Activated CD8-positive, alpha-beta T cell treated with anti-CD3 and anti-CD28 coated beads for 36 hours (primary cell): ENCODE measurements around the gene GARIN5A. TPM values are rescaled to one million over a fixed set of nuclear protein-coding genes. Genes with fewer than 3 reads are reported as not detected.

Experiments
- ATAC-seq: fragments of 200-7000 bp; cut with Tn5 transposase; one replicate; pipeline ENCODE4 v1.10.0; 2021; ENCODE audit warnings: mild to moderate bottlenecking, moderate library complexity
- CTCF ChIA-PET: fragments of 350-600 bp; sonication (Branson Sonifier 250); formaldehyde crosslinking; loops from one replicate; lab custom pipeline; 2021; ENCODE audit warnings: antibody characterized with exemption; lab: Charles Lee
- POLR2A ChIA-PET: fragments of 350-600 bp; sonication (Branson Sonifier 250); formaldehyde crosslinking; loops from one replicate; lab custom pipeline; 2021; ENCODE audit warnings: antibody characterized with exemption; lab: Charles Lee
- DNase-seq: peaks from one replicate; pipeline ENCODE4 v3.0.0-alpha.2; 2020
- H3K27ac Mint-ChIP-seq: one replicate; pipeline ENCODE4 v1.8.0; 2021; ENCODE audit warnings: mild to moderate bottlenecking, mixed read lengths
- H3K27me3 Mint-ChIP-seq: one replicate; pipeline ENCODE4 v1.8.0; 2021; ENCODE audit warnings: mixed read lengths
- H3K36me3 Mint-ChIP-seq: one replicate; pipeline ENCODE4 v1.8.0; 2021; ENCODE audit warnings: low read depth, mixed read lengths
- H3K4me1 Mint-ChIP-seq: one replicate; pipeline ENCODE4 v1.8.0; 2021; ENCODE audit warnings: low read depth, mixed read lengths
- H3K4me3 Mint-ChIP-seq: one replicate; pipeline ENCODE4 v1.8.0; 2021; ENCODE audit warnings: mild to moderate bottlenecking, moderate library complexity, mixed read lengths
- H3K9me3 Mint-ChIP-seq: one replicate; pipeline ENCODE4 v1.8.0; 2021; ENCODE audit warnings: mixed read lengths
- CTCF ChIP-seq: fragments of 200-600 bp; IDR thresholded peaks from one replicate; pipeline ENCODE4 v1.8.0; 2022; ENCODE audit warnings: antibody characterized with exemption, mild to moderate bottlenecking
- intact Hi-C: fragments of 100-400 bp; cut with micrococcal nuclease; formaldehyde crosslinking; loops from one replicate; pipeline ENCODE4 v1.10.0; 2022
- total RNA-seq, 2 experiments: library from RNA; stranded (reverse); gene quantifications; one replicate each; pipeline ENCODE4 v1.2.3, GENCODE V29; 2021

Gene GARIN5A
- total RNA-seq, 2 experiments from 2014 or later: 0.36 to 1.5 TPM

DNA sequence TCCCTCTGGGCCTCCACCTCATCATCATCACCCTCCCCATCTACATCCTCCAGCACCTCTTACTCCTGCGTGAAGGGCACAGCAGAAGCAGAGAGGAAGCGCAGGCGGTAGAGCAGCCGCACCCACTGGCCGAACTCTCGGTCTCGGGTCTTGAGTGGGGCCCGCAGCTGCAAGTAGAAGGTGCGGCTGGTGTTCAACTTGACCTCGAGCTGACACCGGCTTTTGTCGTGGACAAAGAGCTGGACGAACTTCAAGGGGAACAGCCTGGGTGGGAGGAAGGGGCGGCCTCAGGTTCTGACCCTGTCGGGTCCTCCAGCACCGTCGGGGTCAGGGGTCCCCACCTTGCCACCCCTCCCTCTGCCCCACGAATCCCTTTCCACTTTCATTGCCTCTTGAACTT is 9.1 kb downstream of the GARIN5A start:
- Mint-ChIP-seq H3K4me1 (no peaks in the 10 kb centered on the region), H3K36me3 (no peaks in the 10 kb centered on the region), H3K4me3 (no peak overlapping the region), H3K9me3 (no peaks in the 10 kb centered on the region), H3K27me3 (peaks cover 5% of the 10 kb centered on the region), H3K27ac (no peak overlapping the region)
- CTCF ChIA-PET: no interaction called here
- TF ChIP-seq CTCF: no peak
- intact Hi-C loops: no loop called here
- no peak for DNase-seq
- POLR2A ChIA-PET: no interaction called here
- no peak for ATAC-seq

- Mint-ChIP-seq H3K9me3 (no peaks in the 10 kb centered on the region), H3K4me1 (no peaks in the 10 kb centered on the region), H3K27me3 (peaks cover 5% of the 10 kb centered on the region), H3K27ac (no peak overlapping the region), H3K36me3 (no peaks in the 10 kb centered on the region), H3K4me3 (no peak overlapping the region)
- ChIA-PET POLR2A (interaction anchor here (0.9 kb wide), 1 partner anchor 15 kb away, joined by 3 read pairs; no protein-coding TSS in a partner anchor), CTCF (interaction anchor here (1.5 kb wide), 1 partner anchor 109 kb away, joined by 7 read pairs; no protein-coding TSS in a partner anchor)
- intact Hi-C loops: no loop called here
- no peak for ATAC-seq
- no peak for TF ChIP-seq CTCF
- no peak for DNase-seq
Observed at GRCh38 chr19:50466706-50467039, 10.0 kb downstream of the GARIN5A start.

DNA sequence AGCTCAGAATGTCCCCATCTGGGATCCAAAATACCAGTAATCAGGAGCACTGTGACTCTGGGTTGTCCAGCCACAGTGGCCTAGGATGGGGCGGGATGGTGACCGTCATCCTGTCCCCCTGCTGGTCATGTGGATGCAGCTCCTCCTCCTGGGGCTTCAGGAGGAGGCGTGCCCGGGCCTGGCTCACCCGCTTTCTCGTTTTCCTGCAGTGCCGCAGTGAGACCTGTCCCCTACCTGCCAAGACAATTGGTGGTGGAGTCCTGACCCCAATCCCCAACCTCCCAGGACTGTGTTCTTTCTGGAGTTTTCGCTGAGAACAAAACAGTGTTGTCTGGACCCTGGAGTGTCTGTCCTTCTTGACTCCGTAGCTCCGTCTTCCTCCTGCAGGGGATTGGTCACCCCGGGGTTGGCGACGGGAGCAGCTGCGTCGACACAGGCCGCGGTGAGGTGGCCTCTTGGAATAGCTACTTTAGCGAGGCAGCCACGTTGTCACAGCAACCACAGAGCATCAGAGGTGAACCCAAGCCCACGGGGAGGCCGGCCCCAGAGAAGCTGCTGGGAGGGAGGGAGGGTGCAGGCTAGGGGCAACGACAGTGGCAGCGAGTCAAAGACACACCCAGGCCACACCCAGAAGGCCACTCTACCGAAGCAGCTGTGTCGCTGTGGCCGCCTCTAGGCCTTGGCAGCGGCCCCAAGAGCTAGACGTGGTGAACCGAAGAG is 10.5 kb downstream of the GARIN5A start:
- no peak for ATAC-seq
- Mint-ChIP-seq H3K4me3 (no peak overlapping the region), H3K4me1 (peaks cover 3% of the 10 kb centered on the region), H3K36me3 (no peaks in the 10 kb centered on the region), H3K27ac (no peak overlapping the region), H3K9me3 (no peaks in the 10 kb centered on the region), H3K27me3 (peaks cover 9% of the 10 kb centered on the region)
- intact Hi-C loops: no loop called here
- ChIA-PET CTCF (interaction anchor here (1.5 to 1.6 kb wide), 2 partner anchors 13 to 109 kb away, joined by 7 to 8 read pairs; no protein-coding TSS in a partner anchor), POLR2A (interaction anchor here (0.9 kb wide), 1 partner anchor 14 kb away, joined by 3 read pairs; no protein-coding TSS in a partner anchor)
- TF ChIP-seq CTCF: no peak
- DNase-seq: no peak

GRCh38 chr19:50465000-50465399 is 11.6 kb downstream of the GARIN5A start:
- H3K27me3 Mint-ChIP-seq: peaks cover 10% of the 10 kb centered on the region
- ChIA-PET POLR2A (no interaction called here), CTCF (interaction anchor here (1.6 to 1.7 kb wide), 2 partner anchors 14 to 108 kb away, joined by 6 to 8 read pairs; no protein-coding TSS in a partner anchor)
- TF ChIP-seq CTCF: no peak
- H3K9me3 Mint-ChIP-seq: no peaks in the 10 kb centered on the region
- H3K4me3 Mint-ChIP-seq: no peak overlapping the region
- no peak for ATAC-seq
- peaks cover 10% of the 10 kb centered on the region for H3K4me1 Mint-ChIP-seq
- no peaks in the 10 kb centered on the region for H3K36me3 Mint-ChIP-seq
- intact Hi-C loops: no loop called here
- no peak for DNase-seq
- H3K27ac Mint-ChIP-seq: no peak overlapping the region

DNA sequence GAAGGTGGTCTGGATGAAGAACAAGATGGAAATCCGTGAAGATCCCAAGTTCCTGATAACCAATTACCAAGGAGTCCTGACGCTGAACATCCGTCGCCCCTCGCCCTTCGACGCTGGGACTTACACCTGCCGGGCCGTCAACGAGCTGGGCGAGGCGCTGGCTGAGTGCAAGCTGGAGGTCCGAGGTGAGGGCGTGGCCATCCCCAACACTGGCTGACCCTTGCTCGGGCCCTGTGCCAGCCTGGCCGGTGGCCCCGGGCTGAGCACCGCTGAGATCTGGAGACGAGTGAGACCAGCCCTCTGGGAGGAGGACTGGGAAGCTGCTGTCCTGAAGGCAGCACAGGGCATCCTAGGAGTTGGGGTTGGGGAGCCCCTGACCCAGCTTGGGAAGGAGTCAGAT is 12.3 kb downstream of the GARIN5A start:
- POLR2A ChIA-PET: no interaction called here
- DNase-seq (no peak), ATAC-seq (no peak)
- H3K27me3 Mint-ChIP-seq: peaks cover 15% of the 10 kb centered on the region
- no peak overlapping the region for H3K4me3 Mint-ChIP-seq
- CTCF ChIA-PET: interaction anchor here (1.7 kb wide), 1 partner anchor 107 kb away, joined by 6 read pairs; no protein-coding TSS in a partner anchor
- H3K36me3 Mint-ChIP-seq: no peaks in the 10 kb centered on the region
- peaks cover 15% of the 10 kb centered on the region for H3K4me1 Mint-ChIP-seq
- no peak for TF ChIP-seq CTCF
- H3K9me3 Mint-ChIP-seq: no peaks in the 10 kb centered on the region
- intact Hi-C loops: no loop called here
- H3K27ac Mint-ChIP-seq: no peak overlapping the region
